HG03045 (cell line): Measurements from ENCODE around the gene ARSG.
A peak's percentile ranks its signal among the peaks of the same experiment; 100 is the strongest.

Experiments
- ATAC-seq: cut with Tn5 transposase; IDR thresholded peaks from one replicate; pipeline ENCODE4 v1.9.1; 2021; ENCODE audit warnings: mild to moderate bottlenecking, moderate library complexity; ENCODE audit not compliant: unreplicated experiment

Gene ARSG

DNA sequence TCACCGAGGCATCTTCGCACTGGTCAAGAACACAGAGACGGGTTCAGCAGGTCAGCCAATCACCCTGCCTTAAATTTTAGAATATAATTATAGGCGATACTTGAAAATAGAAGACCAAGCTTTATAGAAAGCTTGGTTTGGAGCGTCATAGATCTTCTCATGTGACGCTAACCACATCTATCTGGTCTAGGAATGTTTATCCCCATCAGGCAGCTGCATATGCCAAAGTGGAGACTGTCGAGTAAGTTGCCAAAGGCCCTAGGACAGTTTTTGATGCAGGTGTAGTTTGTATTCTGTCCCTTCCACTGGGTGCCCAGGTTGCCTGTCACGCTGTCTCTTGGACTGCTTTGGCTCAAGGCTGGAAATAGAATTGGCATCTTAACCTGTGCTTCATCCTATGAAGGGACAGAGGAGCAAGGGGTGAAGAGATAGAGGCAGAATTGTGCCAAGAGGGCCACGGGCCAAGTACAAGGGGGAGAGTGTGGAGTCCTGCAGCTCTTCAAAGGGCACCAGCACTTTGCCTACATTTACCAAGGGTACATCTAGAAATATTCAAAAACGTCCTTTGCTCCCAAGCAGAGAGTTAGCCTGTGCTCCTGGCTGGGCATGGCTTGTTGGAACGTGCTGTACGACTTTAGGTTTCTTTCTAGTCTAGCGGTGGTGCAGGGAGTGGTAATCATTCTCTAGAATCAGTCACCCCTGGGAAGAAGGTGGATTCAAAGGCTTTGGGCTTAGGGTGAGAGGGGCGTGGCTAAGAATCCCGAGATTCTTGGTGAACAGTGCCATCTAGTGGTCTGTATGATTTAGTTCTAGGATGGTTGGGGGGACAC is 171.3 kb downstream of the ARSG start:
- peak; percentile 34 for ATAC-seq

DNA sequence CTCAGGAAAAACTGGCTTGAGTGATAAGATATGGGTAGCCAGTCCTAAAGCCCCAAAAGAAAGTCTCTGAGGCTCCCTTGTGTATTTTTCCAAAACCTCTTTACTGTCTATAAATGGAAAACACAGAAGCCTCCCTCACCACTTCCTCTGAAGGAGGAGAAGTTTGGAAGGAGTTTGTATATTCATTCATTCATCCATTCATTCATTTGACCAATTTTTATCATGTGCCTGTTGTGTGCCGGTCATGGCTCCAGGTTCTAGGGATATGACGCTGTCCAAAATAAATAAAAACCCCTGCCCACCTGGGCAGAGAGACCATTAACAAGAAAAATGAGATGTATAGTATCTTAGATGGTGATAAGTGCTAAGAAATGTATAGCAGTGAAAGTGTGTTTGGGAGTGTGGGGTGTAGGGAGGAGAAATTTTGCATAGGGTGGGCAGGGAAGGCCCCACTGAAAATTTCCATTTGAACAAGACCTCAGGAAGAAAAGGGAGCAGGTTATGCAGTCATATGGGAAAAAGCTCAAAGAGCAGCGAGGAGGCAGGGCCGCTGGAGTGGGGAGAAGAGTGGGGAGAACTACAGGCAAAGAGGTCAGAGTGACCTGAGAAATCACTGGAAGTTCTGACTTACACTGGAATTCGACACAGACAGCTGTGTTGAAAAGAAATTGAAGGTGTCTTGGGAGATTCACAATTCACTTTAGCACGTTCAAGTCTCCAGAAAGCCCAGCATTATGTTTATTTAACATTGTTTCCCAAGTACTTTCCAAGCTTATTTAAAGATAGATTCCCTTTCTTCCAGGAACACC is 172.1 kb downstream of the ARSG start:
- ATAC-seq, result no peak

DNA sequence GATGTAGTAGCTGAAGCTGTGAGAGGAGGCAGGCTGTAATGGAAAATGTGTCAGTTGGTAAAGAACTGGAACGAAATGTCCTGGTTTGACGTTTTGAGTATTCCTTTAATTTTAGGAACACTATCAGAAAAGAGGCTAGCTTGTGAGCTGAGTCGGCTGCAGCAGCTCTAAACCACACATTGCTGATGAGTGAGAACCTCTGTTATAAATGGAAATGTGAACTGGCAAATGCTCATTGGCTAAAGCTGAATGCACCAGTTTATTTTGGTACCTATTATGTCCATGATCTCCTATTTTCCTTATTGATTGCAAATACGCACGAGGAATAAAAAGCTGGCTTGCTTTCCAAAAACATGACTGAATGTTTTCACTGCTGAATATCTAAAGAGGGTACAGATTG is 177.0 kb downstream of the ARSG start:
- ATAC-seq, result no peak

DNA sequence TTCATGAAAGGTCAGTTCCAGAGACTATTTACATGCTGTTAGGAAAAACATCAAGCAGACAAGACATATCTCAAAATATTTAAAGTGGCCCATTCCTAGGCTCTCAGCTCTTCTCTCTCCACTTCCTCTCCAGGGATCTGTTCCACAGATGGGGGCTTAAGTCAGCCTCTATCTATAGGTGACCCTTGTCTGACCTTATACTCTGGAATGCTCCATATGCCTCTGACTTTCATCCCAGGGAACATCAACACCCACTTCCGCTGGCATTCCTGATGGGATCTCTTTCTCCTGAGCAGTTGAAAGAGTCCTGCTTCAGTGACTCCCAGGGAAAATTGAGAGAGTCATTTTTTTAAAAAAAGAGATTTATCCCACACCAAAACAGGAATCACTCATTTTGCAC is 177.5 kb downstream of the ARSG start:
- no peak for ATAC-seq
